GM12875 (cell line): Measurements from ENCODE around the gene RBM20.

Experiments
- H3K4me3 ChIP-seq: one replicate; pipeline ENCODE4 v1.5.1; 2011; ENCODE audit warnings: low read depth, low read length, control low read depth
- TF ChIP-seq, protein P1 (sequence below): IDR thresholded peaks from 2 replicates; pipeline ENCODE4 v1.5.1; 2011; ENCODE audit warnings: low read depth, mild to moderate bottlenecking, control low read depth, inconsistent platforms, low read length, moderate library complexity, borderline replicate concordance; ENCODE audit not compliant: insufficient read depth

RBM20 gene

DNA sequence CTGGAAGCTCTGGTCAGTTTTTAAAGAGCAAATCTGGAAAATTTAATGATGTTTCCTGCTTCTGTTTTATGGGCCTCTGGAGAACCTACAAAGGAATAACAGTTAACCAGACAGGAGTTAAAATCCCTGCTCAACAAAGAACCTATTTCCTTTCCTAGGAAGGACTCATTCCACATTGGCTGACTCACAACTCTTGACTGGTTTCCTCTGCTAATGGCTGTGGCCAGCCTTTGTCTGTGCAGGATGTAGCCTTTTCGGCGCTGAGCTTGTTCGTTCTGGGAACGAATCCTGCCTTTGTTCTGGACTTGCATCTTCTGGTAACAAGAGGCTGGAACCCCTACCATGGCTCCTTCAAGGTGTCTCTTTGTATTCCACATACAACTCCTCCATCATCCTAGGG is 114.8 kb downstream of the RBM20 start:
- TF ChIP-seq, protein P1, sequence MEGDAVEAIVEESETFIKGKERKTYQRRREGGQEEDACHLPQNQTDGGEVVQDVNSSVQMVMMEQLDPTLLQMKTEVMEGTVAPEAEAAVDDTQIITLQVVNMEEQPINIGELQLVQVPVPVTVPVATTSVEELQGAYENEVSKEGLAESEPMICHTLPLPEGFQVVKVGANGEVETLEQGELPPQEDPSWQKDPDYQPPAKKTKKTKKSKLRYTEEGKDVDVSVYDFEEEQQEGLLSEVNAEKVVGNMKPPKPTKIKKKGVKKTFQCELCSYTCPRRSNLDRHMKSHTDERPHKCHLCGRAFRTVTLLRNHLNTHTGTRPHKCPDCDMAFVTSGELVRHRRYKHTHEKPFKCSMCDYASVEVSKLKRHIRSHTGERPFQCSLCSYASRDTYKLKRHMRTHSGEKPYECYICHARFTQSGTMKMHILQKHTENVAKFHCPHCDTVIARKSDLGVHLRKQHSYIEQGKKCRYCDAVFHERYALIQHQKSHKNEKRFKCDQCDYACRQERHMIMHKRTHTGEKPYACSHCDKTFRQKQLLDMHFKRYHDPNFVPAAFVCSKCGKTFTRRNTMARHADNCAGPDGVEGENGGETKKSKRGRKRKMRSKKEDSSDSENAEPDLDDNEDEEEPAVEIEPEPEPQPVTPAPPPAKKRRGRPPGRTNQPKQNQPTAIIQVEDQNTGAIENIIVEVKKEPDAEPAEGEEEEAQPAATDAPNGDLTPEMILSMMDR: no peak
- H3K4me3 ChIP-seq: no peak overlapping the region

DNA sequence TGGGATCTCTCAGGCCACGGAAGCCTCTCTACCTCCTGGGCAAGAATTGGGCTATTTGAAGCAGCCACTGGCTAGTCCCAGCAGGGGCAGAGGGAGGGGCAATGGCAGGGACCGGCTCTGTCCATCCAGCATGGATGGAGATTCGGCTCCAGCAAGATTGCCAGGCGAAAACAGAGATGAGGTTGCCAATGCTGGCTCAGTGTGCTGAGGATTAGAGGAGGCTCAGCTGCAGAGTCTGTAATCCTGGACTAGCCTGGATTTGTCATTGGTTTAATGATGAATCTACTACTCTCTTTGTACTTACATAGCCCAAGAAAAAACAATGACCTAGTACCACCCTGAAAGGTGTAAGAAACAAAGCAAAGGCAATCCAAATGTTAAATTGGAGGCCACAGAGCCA is 115.4 kb downstream of the RBM20 start:
- TF ChIP-seq, protein P1: no peak
- H3K4me3 ChIP-seq: no peak overlapping the region

DNA sequence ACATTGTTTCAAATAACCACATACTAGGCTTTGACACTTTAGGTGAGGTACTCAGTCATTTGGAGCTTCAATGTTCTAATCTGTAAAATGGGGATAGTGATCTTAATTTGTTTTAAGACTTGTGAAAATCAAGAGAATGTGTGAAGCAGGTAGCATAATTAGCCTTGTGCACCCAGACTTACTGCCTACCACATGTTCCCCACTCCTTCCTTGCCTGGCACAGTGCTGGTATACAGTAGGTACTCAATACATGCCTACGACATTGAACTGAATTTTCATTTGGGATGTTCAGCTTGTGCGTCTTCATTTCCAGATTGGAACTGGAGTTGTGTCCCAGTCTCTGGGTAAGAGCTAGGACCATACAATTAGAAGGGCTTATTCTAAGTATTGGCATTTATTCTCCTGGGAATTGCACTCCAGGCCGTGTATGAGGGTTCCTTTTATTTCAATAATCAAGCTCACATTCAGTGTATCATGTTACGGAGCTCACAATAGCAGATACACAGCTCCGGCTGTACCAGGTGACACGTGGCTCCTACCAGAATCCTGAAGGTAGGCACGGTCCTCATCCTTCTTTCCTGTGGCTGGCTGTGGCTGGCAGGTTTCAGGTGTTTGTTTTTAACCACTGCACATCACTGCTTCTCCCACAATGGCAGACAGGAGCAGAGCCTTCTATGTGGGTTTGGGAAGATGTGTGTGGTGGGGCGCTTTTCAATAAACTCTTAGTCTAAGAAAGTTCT is 118.1 kb downstream of the RBM20 start:
- no peak overlapping the region for H3K4me3 ChIP-seq
- TF ChIP-seq, protein P1: no peak

DNA sequence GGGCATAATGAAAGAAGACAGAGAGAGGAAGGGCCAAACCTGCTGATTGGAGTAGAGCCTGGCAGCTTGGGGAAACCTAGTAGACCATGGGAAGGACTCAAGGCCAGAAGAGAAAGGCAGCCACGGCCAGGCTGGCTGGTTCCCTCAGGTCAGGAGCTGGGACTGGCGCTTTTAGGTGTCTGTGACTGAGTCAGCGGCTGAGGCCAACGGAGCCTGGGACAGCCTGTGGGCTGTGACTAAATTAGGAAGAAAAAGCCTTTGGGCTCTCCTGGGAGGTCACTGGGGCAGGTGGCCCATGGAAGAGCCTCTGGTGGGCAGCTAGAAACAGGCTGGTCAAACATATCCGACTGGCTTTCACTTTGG is 118.7 kb downstream of the RBM20 start:
- H3K4me3 ChIP-seq: no peak overlapping the region
- TF ChIP-seq, protein P1: no peak

DNA sequence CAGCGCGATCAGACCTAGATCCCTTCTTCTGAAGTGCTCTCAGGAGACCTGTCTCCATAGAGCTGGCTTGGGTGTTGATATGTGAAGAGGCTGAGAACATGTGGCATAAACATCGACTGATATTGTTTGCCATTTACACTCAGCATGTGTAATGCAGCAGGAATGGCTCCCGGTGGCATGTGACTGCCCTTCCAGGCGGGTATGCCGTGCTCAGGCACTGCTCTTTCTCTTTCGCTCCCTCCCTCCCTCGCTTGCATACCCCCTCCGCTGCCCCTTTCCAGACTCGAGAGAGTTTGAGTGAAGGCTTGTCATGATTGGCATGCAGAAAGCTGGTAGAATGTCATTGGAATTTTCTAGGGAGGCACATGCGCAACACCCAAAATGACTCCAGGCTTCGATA is 120.2 kb downstream of the RBM20 start:
- no peak overlapping the region for H3K4me3 ChIP-seq
- TF ChIP-seq, protein P1: no peak

DNA sequence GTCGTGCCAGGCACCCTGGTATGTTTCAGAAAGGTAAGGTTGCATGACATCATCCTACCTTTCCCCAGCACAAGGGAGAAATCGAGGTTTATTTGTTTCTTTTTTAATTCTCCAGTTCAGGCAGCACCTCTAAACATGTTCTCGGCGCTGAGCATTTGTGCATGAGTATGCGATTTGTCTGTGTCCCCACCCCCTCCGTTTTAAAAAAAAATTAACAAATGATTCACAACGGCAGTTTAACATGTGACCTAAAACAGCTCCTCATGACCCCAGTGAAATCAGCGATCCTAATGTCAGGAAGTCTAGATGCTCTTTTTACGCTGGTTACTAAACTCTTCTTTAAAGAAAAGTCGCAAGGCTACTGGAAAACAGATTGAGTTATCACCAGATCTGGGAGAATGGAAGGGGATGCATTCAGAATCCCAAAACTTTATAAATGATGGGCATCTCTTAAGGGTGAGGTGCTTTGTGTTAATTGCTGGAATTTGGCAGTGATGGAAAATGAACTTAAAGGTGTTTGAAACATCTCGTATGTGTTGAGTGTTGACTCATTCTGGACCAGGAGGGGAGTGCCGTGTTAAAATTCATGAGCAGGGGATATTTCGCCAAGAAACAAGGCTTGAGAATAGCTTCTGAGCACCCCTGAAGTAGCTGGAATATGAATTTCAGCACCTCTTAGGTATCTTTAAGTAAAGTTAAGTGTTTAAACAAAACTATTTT is 120.8 kb downstream of the RBM20 start:
- TF ChIP-seq, protein P1: no peak
- H3K4me3 ChIP-seq: no peak overlapping the region
